Heart left ventricle (tissue), 13 donors: ENCODE data around the gene LRP1B.

Source experiments
- POLR2A ChIP-seq, 2 donors: fragments of 450-650 bp; IDR thresholded peaks; one replicate each; pipeline ENCODE4 v1.6.1; 2017; ENCODE audit warnings: antibody characterized with exemption in 2 of 2, mild to moderate bottlenecking in 2 of 2, moderate library complexity in 2 of 2
- TF ChIP-seq, protein P1 (sequence below), 12 donors: fragments of 200-600 bp; sonication (generic) in 4 of 12; IDR thresholded peaks; one replicate each; pipeline versions ENCODE4 v1.5.0 to v1.8.0; 2018 to 2022; ENCODE audit warnings: antibody characterized with exemption in 12 of 12, mild to moderate bottlenecking in 5 of 12
- donor health status: ischemic (EF 13 %, LVEDD 7.1; RV severe dilation, severe dysfunction).
- donor health status: DM: no; HTN: yes; CAD: no.
- donor health status: DM: no; HTN: no; CAD: no.
- donor health status: ischemic (EF 25% LVEDD 6.9; RV normal size, moderate dysfunction).
- donor health status: ischemic (EF 25% LVEDD 5.7; RV mildly dilated, moderate dysfunction).
- donor health status: ischemic (EF 35%, LVEDD 5.7; RV mildly dilated, moderate dysfunction).
- donor health status: nonischemic (EF 11% LVEDD 7.7; RV severe dilation, severe dysfunction).
- donor health status: DM: yes; HTN: yes; CAD: no.
- donor health status: PGD.
- donor health status: ischemic (EF 29% LVEDD 5.4; RV normal size, mild dysfunction).
- donor health status: nonischemic (EF 23%, LVEDD 6.1; RV moderate dilation, normal function).

DNA sequence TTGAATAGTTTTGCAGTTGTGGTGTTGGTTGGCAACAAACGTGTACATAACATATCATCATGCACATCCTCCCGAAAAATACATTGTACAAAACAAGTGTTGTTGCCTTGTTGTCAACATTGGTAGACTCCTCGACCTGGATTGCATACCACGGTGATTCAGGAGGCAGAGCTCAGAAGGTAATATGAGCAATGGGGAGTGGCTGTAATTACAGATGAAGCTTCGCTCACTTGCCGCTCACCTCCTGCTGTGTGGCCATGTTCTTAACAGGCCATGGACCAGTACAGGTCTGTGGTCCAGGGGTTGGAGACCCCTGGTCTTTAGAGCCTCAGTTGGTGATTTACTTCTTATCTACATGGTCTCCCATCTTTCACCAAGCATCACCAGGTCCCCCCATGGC lies 1927.5 kb downstream of the LRP1B start:
- TF ChIP-seq POLR2A (IDR thresholded peaks at IDR 0.05), result no peak
- TF ChIP-seq, protein P1, sequence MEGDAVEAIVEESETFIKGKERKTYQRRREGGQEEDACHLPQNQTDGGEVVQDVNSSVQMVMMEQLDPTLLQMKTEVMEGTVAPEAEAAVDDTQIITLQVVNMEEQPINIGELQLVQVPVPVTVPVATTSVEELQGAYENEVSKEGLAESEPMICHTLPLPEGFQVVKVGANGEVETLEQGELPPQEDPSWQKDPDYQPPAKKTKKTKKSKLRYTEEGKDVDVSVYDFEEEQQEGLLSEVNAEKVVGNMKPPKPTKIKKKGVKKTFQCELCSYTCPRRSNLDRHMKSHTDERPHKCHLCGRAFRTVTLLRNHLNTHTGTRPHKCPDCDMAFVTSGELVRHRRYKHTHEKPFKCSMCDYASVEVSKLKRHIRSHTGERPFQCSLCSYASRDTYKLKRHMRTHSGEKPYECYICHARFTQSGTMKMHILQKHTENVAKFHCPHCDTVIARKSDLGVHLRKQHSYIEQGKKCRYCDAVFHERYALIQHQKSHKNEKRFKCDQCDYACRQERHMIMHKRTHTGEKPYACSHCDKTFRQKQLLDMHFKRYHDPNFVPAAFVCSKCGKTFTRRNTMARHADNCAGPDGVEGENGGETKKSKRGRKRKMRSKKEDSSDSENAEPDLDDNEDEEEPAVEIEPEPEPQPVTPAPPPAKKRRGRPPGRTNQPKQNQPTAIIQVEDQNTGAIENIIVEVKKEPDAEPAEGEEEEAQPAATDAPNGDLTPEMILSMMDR (IDR thresholded peaks at IDR 0.05), result no peak
